ENCODE data around the gene CELSR1. TPM values are rescaled to one million over a fixed set of nuclear protein-coding genes. Genes with fewer than 3 reads are reported as not detected.

Gene CELSR1
- total RNA-seq, 1 donor from 2014 or later: 5.1 TPM

DNA sequence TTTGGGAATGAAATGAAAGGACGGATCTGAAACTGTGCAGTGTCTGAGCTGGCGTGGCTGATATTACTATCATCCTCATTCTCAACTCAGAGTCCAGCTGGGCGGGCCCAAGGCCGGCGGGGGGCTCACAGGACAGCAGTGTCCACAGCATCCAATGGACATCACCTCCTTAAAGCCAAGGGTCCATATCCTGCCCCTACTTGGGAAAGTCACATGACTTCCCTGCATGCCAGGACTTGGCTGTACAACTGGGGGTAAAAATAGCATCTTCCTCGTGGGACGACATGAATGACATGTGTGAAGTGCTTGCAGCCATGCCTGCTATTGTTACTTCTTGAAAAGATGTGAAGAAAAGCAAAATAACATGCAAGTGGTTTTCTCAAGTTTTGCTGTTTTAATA is 119.7 kb downstream of the CELSR1 start:
- no peaks in the 10 kb centered on the region for H3K9me3 Mint-ChIP-seq
- peaks cover 11% of the 10 kb centered on the region for H3K27me3 Mint-ChIP-seq (ENCODE audit: low read depth)
- DNase-seq (ENCODE audit: low read depth, low spot score): no peak
- no peaks in the 10 kb centered on the region for H3K36me3 Mint-ChIP-seq (ENCODE audit: low read depth)
- peaks cover 10% of the 10 kb centered on the region for H3K4me1 Mint-ChIP-seq
- TF ChIP-seq, protein P1, sequence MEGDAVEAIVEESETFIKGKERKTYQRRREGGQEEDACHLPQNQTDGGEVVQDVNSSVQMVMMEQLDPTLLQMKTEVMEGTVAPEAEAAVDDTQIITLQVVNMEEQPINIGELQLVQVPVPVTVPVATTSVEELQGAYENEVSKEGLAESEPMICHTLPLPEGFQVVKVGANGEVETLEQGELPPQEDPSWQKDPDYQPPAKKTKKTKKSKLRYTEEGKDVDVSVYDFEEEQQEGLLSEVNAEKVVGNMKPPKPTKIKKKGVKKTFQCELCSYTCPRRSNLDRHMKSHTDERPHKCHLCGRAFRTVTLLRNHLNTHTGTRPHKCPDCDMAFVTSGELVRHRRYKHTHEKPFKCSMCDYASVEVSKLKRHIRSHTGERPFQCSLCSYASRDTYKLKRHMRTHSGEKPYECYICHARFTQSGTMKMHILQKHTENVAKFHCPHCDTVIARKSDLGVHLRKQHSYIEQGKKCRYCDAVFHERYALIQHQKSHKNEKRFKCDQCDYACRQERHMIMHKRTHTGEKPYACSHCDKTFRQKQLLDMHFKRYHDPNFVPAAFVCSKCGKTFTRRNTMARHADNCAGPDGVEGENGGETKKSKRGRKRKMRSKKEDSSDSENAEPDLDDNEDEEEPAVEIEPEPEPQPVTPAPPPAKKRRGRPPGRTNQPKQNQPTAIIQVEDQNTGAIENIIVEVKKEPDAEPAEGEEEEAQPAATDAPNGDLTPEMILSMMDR (conservative IDR thresholded peaks at IDR 0.05): no peak
- no peak overlapping the region for H3K27ac Mint-ChIP-seq (ENCODE audit: unreplicated experiment)
- no peak overlapping the region for H3K4me3 Mint-ChIP-seq

DNA sequence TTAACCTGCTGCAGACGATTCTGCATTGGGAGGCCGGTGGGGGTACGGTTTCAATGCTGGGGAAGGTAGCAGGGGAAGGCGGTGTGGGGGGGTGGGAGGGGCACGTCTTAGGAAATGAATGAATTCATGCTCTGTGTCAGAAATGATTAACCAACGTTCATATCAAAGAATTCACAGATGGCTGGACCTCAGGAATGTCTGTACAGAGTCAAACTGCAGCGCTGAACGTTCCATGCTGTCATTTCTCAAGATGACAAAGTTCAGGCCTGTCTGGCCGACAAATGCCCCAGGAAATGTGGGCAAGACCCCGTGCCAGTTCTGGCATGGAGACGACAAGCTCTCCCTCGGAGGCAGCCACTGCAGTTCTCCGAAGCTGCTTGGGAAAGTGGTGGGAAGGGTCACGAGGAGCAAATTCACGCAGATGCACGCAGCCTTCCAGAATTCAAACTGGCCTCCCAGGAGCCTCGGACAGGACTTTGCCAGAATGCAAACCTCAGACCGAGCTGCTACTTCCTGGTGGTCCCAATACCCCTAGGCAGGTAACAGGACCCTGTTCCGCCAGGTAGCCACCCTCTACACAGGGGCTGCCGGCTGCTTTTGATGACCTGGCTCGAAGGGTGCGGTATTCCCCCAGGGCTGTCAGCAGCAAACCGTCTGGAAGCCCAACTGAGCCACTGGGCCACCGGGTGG is 120.4 kb downstream of the CELSR1 start:
- Mint-ChIP-seq H3K27me3 (ENCODE audit: low read depth) (peaks cover 16% of the 10 kb centered on the region), H3K9me3 (no peaks in the 10 kb centered on the region), H3K4me3 (no peak overlapping the region), H3K4me1 (peaks cover 10% of the 10 kb centered on the region), H3K36me3 (ENCODE audit: low read depth) (no peaks in the 10 kb centered on the region), H3K27ac (ENCODE audit: unreplicated experiment) (no peak overlapping the region)
- DNase-seq (ENCODE audit: low read depth, low spot score): no peak
- TF ChIP-seq, protein P1 (conservative IDR thresholded peaks at IDR 0.05): no peak

DNA sequence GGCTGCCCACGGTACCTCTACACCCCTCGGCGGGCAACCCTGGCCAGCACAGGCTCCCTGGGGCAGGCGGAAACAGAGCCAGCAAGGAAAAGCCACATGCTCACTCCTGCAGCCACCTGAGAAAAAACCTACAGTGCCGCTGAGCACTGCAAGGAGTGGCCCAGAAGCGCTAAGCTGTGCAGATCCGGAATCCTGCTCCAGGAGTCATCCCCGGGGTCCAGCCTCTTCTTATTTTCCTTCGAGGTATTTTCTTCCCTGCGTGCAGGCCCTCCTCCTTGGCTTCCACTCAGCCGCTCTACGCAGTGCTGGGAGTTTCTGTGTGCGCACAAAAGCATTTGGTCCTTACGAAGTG is 120.9 kb downstream of the CELSR1 start:
- no peak for DNase-seq (ENCODE audit: low read depth, low spot score)
- no peaks in the 10 kb centered on the region for H3K9me3 Mint-ChIP-seq
- no peak overlapping the region for H3K4me3 Mint-ChIP-seq
- H3K27me3 Mint-ChIP-seq (ENCODE audit: low read depth): peaks cover 16% of the 10 kb centered on the region
- no peaks in the 10 kb centered on the region for H3K36me3 Mint-ChIP-seq (ENCODE audit: low read depth)
- H3K27ac Mint-ChIP-seq (ENCODE audit: unreplicated experiment): no peak overlapping the region
- TF ChIP-seq, protein P1 (conservative IDR thresholded peaks at IDR 0.05): no peak
- H3K4me1 Mint-ChIP-seq: peaks cover 10% of the 10 kb centered on the region

DNA sequence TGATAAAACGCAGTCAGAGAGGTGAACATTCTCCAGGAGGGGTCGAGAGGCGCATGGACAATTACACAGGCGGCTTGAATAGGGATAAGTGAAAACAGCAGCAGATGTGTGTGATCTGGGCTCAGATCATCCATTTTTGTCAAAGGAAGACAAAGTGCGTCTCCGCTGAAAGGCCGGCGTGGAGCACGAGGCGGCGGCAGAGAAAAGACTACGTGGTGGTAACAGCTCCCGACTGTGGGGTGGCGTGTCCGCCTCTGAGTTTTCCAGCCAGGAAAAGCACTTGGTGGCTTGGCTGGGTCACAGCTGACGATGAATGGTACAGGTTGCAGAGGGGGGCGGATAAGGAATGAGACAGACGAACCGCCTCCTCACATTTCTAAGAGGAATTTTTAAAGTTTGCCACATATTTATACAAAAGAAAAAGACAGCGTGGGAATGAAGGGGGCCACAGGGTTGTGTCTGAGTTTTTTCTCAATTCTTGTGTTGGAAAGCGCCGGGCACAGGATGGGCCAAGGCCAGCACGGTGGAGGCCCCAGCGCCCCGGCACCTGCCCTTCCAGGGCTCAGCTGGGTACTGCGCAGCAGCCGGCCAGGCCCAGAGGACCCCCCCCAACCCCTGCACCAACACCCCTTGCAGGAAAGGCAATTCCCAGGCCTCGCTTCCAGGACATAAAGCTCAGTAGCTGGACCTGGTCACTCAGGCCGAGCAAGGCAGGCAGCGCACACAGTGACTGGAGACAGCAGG is 121.5 kb downstream of the CELSR1 start:
- Mint-ChIP-seq H3K27me3 (ENCODE audit: low read depth) (peaks cover 16% of the 10 kb centered on the region), H3K9me3 (no peaks in the 10 kb centered on the region), H3K4me3 (no peak overlapping the region), H3K36me3 (ENCODE audit: low read depth) (no peaks in the 10 kb centered on the region), H3K4me1 (peaks cover 10% of the 10 kb centered on the region), H3K27ac (ENCODE audit: unreplicated experiment) (peak overlapping the region; percentile 30)
- TF ChIP-seq, protein P1 (conservative IDR thresholded peaks at IDR 0.05): no peak
- no peak for DNase-seq (ENCODE audit: low read depth, low spot score)

DNA sequence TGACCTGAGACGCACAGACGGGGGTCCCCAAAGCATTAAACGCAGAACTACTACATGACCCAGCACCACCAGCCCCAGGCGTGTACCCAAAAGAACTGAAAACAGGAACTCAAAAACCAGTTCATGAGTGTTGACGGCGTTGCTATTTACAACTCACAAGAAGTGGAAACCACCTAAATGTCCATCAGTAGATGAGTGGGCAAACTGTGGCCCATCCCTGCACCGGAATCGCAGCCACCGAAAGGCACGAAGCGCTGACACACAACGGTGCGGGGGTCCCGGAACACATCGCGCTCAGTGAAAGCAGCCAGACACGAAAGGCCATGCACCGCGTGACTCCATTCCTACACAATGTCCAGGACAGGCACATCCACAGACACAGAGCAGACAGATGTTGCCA is 122.7 kb downstream of the CELSR1 start:
- H3K27me3 Mint-ChIP-seq (ENCODE audit: low read depth): peaks cover 16% of the 10 kb centered on the region
- TF ChIP-seq, protein P1 (conservative IDR thresholded peaks at IDR 0.05): no peak
- DNase-seq (ENCODE audit: low read depth, low spot score): no peak
- no peak overlapping the region for H3K27ac Mint-ChIP-seq (ENCODE audit: unreplicated experiment)
- no peaks in the 10 kb centered on the region for H3K9me3 Mint-ChIP-seq
- peaks cover 10% of the 10 kb centered on the region for H3K4me1 Mint-ChIP-seq
- no peak overlapping the region for H3K4me3 Mint-ChIP-seq
- H3K36me3 Mint-ChIP-seq (ENCODE audit: low read depth): no peaks in the 10 kb centered on the region

Data from neural crest cell (in vitro differentiated cells).